Hepatocyte (in vitro differentiated cells): ENCODE data around the gene ITGA1. TPM values are rescaled to one million over a fixed set of nuclear protein-coding genes. Genes with fewer than 3 reads are reported as not detected.

ENCODE experiments used
- DNase-seq: peaks from one replicate; pipeline ENCODE4 v3.0.0-alpha.2; 2016; ENCODE audit warnings: low spot score
- H2AFZ ChIP-seq: fragments of 200-600 bp; sonication (generic); 2 replicates; pipeline ENCODE4 v1.6.0; 2016; ENCODE audit warnings: antibody characterized with exemption, mild to moderate bottlenecking
- H3K27ac ChIP-seq: fragments of 200-600 bp; sonication (generic); 2 replicates; pipeline ENCODE4 v1.5.1; 2016; ENCODE audit warnings: mild to moderate bottlenecking
- H3K27me3 ChIP-seq: fragments of 200-600 bp; sonication (generic); 2 replicates; pipeline ENCODE4 v1.6.1; 2016
- H3K36me3 ChIP-seq: fragments of 200-600 bp; sonication (generic); replicated peaks from 2 replicates; pipeline ENCODE4 v1.5.1; 2016; ENCODE audit warnings: low read depth; ENCODE audit not compliant: insufficient read depth
- H3K4me1 ChIP-seq: fragments of 200-600 bp; sonication (generic); 2 replicates; pipeline ENCODE4 v1.5.1; 2016; ENCODE audit warnings: mild to moderate bottlenecking, moderate library complexity; ENCODE audit not compliant: insufficient read depth
- H3K4me2 ChIP-seq: fragments of 200-600 bp; sonication (generic); 2 replicates; pipeline ENCODE4 v1.6.0; 2016
- H3K4me3 ChIP-seq: fragments of 200-600 bp; sonication (generic); 2 replicates; pipeline ENCODE4 v1.5.1; 2016; ENCODE audit warnings: mild to moderate bottlenecking
- H3K79me2 ChIP-seq: fragments of 200-600 bp; sonication (generic); 2 replicates; pipeline ENCODE4 v1.6.0; 2017; ENCODE audit warnings: mild to moderate bottlenecking
- H3K9me2 ChIP-seq: fragments of 200-600 bp; sonication (generic); replicated peaks from 2 replicates; pipeline ENCODE4 v1.6.0; 2017; ENCODE audit warnings: mild to moderate bottlenecking; ENCODE audit not compliant: insufficient read depth
- H3K9me3 ChIP-seq: fragments of 200-600 bp; sonication (generic); 2 replicates; pipeline ENCODE4 v1.5.1; 2016; ENCODE audit warnings: low read depth, mild to moderate bottlenecking
- H4K20me1 ChIP-seq: fragments of 200-600 bp; sonication (generic); 2 replicates; pipeline ENCODE4 v1.6.0; 2016; ENCODE audit warnings: mild to moderate bottlenecking; ENCODE audit not compliant: insufficient read depth, poor library complexity, severe bottlenecking
- CTCF ChIP-seq: fragments of 200-600 bp; sonication (generic); IDR thresholded peaks from 2 replicates; pipeline ENCODE4 v1.5.1; 2016; ENCODE audit warnings: antibody characterized with exemption, mild to moderate bottlenecking; ENCODE audit not compliant: poor library complexity
- EZH2 ChIP-seq: fragments of 200-600 bp; sonication (generic); IDR thresholded peaks from 2 replicates; pipeline ENCODE4 v1.6.1; 2016; ENCODE audit warnings: antibody characterized with exemption, mild to moderate bottlenecking, borderline replicate concordance
- EZH2phosphoT487 ChIP-seq: fragments of 200-600 bp; sonication (generic); IDR thresholded peaks from one replicate; pipeline ENCODE4 v1.6.1; 2018; ENCODE audit warnings: antibody characterized with exemption, mild to moderate bottlenecking, low read depth, moderate library complexity; ENCODE audit not compliant: unreplicated experiment, severe bottlenecking
- WGBS: methylation state at CpG from one replicate; pipeline ENCODE4 v1.1.6; 2016; ENCODE audit warnings: low lambda C conversion rate; ENCODE audit errors: missing lambda C conversion rate; 5-methylcytosine and 5-hydroxymethylcytosine counted together
- polyA plus RNA-seq: library from polyadenylated mRNA; unstranded; fragments of >200 nt; fragmentation: Nextera tagmentation; extraction: Ambion mirVana; gene quantifications from 2 replicates; pipeline ENCODE4 v1.2.1, GENCODE V29; 2016
- total RNA-seq: library from RNA; depleted of rRNA; stranded (reverse); fragments of >200 nt; gene quantifications from 2 replicates; pipeline ENCODE4 v1.2.3, GENCODE V29; 2014

The ITGA1 gene
- total and polyA plus RNA-seq, 2 experiments from 2014 or later, result 15.0 to 40.3 TPM

- Histone ChIP-seq H3K27ac (no peak overlapping the region), H3K79me2 (no peaks in the 10 kb centered on the region), H3K4me3 (no peak overlapping the region), H3K4me1 (no peaks in the 10 kb centered on the region), H2AFZ (no peak overlapping the region), H3K9me2 (no peaks in the 10 kb centered on the region), H3K36me3 (no peaks in the 10 kb centered on the region), H3K4me2 (no peak overlapping the region), H4K20me1 (no peaks in the 10 kb centered on the region), H3K9me3 (no peaks in the 10 kb centered on the region), H3K27me3 (no peaks in the 10 kb centered on the region)
- DNase-seq, result no peak
- WGBS, result 81% methylated on average over 2 of the region's 2 CpGs
- TF ChIP-seq EZH2 (no peak), EZH2phosphoT487 (no peak), CTCF (no peak)
These were observed 4.3 kb upstream of the ITGA1 start for GRCh38 chr5:52783226-52783959.

GRCh38 chr5:52784737-52785136 is 3.0 kb upstream of the ITGA1 start:
- H2AFZ ChIP-seq, result no peak overlapping the region
- peaks cover 8% of the 10 kb centered on the region for H3K79me2 ChIP-seq
- peaks cover 5% of the 10 kb centered on the region for H3K4me1 ChIP-seq
- DNase-seq, result no peak
- TF ChIP-seq CTCF (no peak), EZH2 (no peak), EZH2phosphoT487 (no peak)
- H3K4me3 ChIP-seq, result no peak overlapping the region
- no peaks in the 10 kb centered on the region for H3K27me3 ChIP-seq
- H3K4me2 ChIP-seq, result no peak overlapping the region
- H3K9me2 ChIP-seq, result no peaks in the 10 kb centered on the region
- no peaks in the 10 kb centered on the region for H3K36me3 ChIP-seq
- H3K9me3 ChIP-seq, result no peaks in the 10 kb centered on the region
- 63% methylated on average over 6 of the region's 6 CpGs for WGBS
- H3K27ac ChIP-seq, result no peak overlapping the region
- H4K20me1 ChIP-seq, result no peaks in the 10 kb centered on the region

- TF ChIP-seq EZH2 (no peak), CTCF (no peak), EZH2phosphoT487 (no peak)
- H3K4me3 ChIP-seq, result no peak overlapping the region
- peak overlapping the region; percentile 90 for H3K27ac ChIP-seq
- H3K9me3 ChIP-seq, result no peaks in the 10 kb centered on the region
- H3K4me2 ChIP-seq, result peak overlapping the region; percentile 92
- H3K27me3 ChIP-seq, result no peaks in the 10 kb centered on the region
- H3K79me2 ChIP-seq, result peaks cover 24% of the 10 kb centered on the region
- H4K20me1 ChIP-seq, result no peaks in the 10 kb centered on the region
- peak overlapping the region; percentile 85 for H2AFZ ChIP-seq
- no peaks in the 10 kb centered on the region for H3K36me3 ChIP-seq
- no peak for DNase-seq
- no peaks in the 10 kb centered on the region for H3K9me2 ChIP-seq
- peaks cover 5% of the 10 kb centered on the region for H3K4me1 ChIP-seq
- WGBS, result 70% methylated on average over 4 of the region's 4 CpGs
These were observed 1.3 kb upstream of the ITGA1 start for GRCh38 chr5:52786391-52786790.
